ENCODE data around the gene MRPL39. TPM values are rescaled to one million over a fixed set of nuclear protein-coding genes. Genes with fewer than 3 reads are reported as not detected.

Gene MRPL39
- total and polyA plus RNA-seq, 4 donors = 19.2 to 35.7 (median 24.4) TPM

GRCh38 chr21:25586326-25586725, 21.0 kb downstream of the MRPL39 start:
- H3K27me3 ChIP-seq (ENCODE audit: control insufficient read depth in 4 of 4, insufficient read depth in 4 of 4, low read length in 3 of 4) = no peaks in the 10 kb centered on the region
- no peaks in the 10 kb centered on the region for H3K4me1 ChIP-seq (ENCODE audit: control insufficient read depth in 4 of 4, insufficient read depth in 4 of 4, low read length in 3 of 4)
- no peak for DNase-seq (ENCODE audit: low spot score)
- peaks cover 2 to 36% (median 23%) of the 10 kb centered on the region in 4 donors for H3K36me3 ChIP-seq (ENCODE audit: control insufficient read depth in 4 of 4, insufficient read depth in 3 of 4, low read depth in 1 of 4, low read length in 3 of 4)
- no peaks in the 10 kb centered on the region for H3K9me3 ChIP-seq (ENCODE audit: control insufficient read depth in 4 of 4, low read length in 3 of 4)
- TF ChIP-seq SP1 (IDR thresholded peaks at IDR 0.05) (no peak), HNF4G (IDR thresholded peaks at IDR 0.05) (no peak), GABPA (IDR thresholded peaks at IDR 0.05 in 1 of 2, conservative IDR thresholded peaks at IDR 0.05 in 1 of 2) (no peak), EGR1 (IDR thresholded peaks at IDR 0.05; ENCODE audit: low read depth in 2 of 2) (no peak), YY1 (IDR thresholded peaks at IDR 0.05) (no peak), RAD21 (IDR thresholded peaks at IDR 0.05) (no peak), RXRA (IDR thresholded peaks at IDR 0.05) (no peak), MAX (IDR thresholded peaks at IDR 0.05) (no peak), NR2F2 (IDR thresholded peaks at IDR 0.05) (no peak), HNF4A (conservative IDR thresholded peaks at IDR 0.05) (no peak), FOXA2 (IDR thresholded peaks at IDR 0.05) (no peak), JUND (IDR thresholded peaks at IDR 0.05) (no peak), REST (IDR thresholded peaks at IDR 0.05) (no peak), TAF1 (conservative IDR thresholded peaks at IDR 0.05) (no peak), ATF3 (IDR thresholded peaks at IDR 0.05) (no peak)
- TF ChIP-seq, protein P1, sequence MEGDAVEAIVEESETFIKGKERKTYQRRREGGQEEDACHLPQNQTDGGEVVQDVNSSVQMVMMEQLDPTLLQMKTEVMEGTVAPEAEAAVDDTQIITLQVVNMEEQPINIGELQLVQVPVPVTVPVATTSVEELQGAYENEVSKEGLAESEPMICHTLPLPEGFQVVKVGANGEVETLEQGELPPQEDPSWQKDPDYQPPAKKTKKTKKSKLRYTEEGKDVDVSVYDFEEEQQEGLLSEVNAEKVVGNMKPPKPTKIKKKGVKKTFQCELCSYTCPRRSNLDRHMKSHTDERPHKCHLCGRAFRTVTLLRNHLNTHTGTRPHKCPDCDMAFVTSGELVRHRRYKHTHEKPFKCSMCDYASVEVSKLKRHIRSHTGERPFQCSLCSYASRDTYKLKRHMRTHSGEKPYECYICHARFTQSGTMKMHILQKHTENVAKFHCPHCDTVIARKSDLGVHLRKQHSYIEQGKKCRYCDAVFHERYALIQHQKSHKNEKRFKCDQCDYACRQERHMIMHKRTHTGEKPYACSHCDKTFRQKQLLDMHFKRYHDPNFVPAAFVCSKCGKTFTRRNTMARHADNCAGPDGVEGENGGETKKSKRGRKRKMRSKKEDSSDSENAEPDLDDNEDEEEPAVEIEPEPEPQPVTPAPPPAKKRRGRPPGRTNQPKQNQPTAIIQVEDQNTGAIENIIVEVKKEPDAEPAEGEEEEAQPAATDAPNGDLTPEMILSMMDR (IDR thresholded peaks at IDR 0.05; ENCODE audit: low read depth, low read length, missing input control) = no peak
- TF ChIP-seq, protein P2, sequence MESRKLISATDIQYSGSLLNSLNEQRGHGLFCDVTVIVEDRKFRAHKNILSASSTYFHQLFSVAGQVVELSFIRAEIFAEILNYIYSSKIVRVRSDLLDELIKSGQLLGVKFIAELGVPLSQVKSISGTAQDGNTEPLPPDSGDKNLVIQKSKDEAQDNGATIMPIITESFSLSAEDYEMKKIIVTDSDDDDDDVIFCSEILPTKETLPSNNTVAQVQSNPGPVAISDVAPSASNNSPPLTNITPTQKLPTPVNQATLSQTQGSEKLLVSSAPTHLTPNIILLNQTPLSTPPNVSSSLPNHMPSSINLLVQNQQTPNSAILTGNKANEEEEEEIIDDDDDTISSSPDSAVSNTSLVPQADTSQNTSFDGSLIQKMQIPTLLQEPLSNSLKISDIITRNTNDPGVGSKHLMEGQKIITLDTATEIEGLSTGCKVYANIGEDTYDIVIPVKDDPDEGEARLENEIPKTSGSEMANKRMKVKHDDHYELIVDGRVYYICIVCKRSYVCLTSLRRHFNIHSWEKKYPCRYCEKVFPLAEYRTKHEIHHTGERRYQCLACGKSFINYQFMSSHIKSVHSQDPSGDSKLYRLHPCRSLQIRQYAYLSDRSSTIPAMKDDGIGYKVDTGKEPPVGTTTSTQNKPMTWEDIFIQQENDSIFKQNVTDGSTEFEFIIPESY (IDR thresholded peaks at IDR 0.05) = no peak
- 96% methylated on average over 3 of the region's 3 CpGs for WGBS
- no peak overlapping the region for H3K9ac ChIP-seq (ENCODE audit: low read depth in 1 of 2, low read length in 2 of 2)
- H3K4me3 ChIP-seq (ENCODE audit: low read depth in 1 of 3, low read length in 3 of 3) = no peak overlapping the region
- H3K27ac ChIP-seq (ENCODE audit: low read depth in 1 of 2, low read length in 2 of 2) = no peak overlapping the region

Data from liver (tissue), 9 donors.